Activated CD4-positive, alpha-beta T cell treated with anti-CD3 and anti-CD28 coated beads, Interleukin-10, Interleukin-2, amounts not matched to agents 100 ng/mL and 50 ng/mL, durations not matched to agents 16 hours and 8 hours (primary cell): ENCODE measurements around the gene BARHL1.

Source experiments
- DNase-seq: peaks from one replicate; pipeline ENCODE4 v3.0.0-alpha.2; 2020

BARHL1 gene

DNA sequence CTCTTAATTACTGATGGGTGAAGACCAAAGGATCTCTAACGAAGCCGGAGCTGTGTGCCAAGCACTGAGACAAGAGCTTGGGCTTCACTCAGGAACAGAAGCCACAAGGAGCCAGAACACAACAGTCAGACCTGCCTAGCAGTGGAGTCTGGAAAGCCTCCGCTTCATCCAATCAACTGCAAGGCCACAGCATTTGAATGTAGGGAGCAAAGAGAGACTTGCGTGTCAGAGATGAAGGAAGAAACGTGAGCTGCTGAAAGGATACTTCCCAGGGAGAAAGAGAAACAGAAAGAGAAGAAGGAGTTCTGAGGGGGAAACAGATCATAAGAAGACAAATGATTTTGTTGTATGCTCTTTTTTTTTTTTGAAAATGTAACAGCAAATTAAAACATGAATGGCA lies 43.9 kb downstream of the BARHL1 start:
- DNase-seq = no peak

DNA sequence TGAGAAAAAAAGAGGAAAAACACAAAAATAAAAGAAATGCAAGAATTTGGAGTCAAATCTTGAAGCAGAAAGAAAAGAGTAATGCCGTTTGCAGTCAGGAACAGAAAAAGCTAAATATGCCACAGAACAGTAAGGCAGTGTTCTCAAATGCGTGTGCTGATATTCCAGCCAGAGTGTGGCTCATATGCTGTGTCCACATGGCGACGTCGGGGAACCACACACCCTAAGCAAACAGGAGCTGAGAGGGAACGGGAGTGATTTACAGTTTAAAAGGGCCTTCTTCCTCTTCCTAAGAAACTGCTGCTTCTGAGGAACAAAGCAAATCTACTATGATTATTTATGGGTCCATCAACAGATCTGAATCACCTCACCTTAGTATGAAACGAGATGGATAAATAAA lies 44.7 kb downstream of the BARHL1 start:
- no peak for DNase-seq

DNA sequence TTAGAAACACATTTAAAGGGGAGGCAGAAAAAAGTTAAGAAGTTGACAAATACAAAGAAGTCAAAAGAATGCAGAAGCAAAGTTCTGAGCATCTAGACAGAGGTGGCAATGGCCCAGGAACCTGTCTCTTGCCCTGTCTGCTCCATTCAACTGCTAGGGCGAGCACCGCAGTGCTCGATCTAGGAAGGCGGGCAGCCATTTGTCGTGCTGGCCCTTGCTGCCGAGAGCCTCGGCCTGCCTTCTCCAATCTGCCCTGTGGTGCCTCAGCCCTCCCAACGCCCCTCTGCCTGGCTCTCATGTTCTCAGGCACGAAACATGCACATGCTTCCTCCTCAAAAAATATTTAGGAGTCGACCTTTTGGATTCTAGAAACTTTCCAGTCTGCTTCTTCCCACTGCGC lies 45.2 kb downstream of the BARHL1 start:
- DNase-seq = no peak

DNA sequence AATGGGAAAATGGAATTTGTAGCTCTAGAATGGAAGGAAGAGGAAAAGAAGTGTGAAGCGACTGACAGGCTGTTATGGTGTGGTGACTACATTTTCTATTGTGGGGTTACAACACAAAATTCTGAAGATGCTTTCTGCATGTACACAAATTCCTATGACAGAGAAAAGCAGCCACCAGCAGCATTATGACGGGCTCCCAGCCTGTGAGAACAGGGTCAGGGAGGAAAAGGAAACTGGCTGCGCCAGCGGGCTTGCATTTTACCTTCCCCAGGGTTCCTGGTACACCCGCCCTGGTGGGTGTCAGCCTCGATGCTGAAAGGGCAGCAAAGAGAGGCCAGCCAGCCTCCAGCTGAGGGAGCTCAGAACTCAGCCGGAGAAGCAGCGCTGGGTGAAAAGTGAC lies 46.3 kb downstream of the BARHL1 start:
- no peak for DNase-seq

DNA sequence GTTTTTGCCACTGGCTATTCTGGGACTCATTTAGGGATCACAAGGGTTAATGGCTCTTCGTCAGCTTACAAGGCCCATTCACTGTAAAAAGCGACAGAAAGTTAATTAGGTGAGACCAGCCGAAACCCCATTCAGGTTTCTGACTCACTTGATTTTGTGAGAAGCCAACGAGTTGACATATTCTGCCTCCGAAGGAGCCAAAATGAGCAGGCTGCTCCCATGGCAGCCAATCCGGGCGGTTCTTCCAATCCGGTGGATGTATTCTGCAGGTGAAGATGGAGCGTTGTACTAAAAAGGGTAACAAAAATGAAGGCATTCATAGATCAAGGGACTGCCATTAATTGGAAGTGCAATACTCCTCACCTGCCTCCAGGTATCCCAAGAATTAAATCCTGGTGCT lies 47.7 kb downstream of the BARHL1 start:
- DNase-seq = no peak

DNA sequence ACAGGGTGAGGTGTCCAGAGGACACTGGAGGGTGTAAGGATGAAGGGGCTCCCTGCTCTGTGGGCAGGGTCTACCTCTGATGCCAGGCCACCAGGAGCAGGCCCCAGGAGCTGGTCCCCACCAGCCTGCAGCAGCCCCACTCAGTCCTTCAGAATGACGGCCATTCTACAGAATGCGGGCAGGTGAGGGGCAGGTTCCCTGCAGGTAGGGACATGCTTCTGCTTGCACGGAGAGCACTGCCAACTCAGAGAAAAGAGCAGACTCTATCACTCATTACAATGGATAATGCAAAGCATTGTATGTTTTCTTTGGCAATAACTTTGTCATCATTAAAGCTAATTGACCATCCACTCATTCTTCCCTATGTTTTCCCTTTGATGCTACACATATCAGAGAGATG lies 48.4 kb downstream of the BARHL1 start:
- DNase-seq = no peak

DNA sequence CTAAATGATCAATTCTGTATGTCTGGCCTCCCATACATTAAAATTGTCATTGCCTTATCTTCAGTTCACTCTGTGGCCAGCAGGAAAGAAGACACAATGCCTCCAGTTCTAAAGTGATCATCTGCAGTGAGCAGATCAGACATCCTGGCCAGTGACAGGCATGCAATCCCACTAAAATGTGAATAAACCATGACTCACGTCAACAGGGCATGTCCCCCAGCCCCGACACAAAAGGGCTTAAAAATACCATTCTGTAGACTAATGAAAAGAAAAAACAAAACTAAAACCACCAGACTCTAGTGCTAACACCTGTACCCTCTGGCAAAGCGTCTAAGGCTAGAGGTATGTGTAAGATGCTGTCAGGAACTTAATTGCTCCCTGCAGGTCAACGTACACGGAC lies 48.9 kb downstream of the BARHL1 start:
- no peak for DNase-seq

DNA sequence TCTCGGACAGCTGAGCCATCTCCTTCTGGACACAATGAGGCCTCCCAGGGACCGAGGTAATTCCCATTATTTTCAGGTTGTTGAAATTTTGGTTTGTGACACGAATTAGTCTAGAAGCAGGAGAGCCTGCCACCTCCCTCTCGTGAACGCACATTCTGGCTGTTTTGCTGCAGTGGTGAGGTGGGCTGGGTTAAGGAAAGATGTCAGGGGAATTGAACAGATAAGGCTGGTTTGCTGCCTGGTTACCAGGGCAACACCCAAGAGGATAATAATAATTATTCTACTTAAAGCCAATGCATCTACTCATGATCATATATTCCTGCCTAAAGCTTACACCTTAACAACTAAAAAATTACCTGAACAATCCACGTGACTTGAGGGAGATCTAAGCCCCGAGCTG lies 49.3 kb downstream of the BARHL1 start:
- DNase-seq = no peak

DNA sequence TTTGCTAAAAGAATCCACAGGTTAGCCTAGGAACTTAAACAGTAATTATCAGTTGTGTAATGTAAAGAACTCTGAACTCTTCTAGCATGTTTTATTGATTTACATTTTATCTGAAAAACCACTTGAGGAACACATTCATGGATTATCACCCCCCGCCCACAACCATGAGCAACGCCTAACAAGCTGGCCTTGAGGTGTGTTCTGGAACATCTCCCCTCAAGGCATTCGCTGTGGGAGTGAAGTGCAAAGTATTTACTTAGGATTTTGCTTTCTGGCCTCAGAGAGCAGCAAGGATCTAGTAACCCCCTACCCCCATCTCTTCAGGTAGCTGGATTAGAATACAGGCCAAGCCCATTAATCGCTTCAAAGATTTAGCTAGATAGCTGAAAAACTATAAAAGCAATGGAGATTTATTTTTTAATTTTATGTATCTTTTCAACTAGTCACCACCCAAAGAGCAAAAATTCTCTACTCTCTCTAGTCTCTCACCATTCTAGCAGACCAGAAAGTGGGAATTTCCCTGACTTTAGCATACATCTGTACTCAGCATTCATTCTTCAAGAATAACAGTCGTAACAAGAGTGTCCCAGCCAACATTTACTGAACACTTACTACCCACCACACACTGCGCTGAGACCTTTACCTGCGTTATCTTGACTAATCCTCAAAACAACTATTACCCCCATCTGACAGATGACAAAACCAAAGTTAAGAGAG lies 50.2 kb downstream of the BARHL1 start:
- DNase-seq = no peak

DNA sequence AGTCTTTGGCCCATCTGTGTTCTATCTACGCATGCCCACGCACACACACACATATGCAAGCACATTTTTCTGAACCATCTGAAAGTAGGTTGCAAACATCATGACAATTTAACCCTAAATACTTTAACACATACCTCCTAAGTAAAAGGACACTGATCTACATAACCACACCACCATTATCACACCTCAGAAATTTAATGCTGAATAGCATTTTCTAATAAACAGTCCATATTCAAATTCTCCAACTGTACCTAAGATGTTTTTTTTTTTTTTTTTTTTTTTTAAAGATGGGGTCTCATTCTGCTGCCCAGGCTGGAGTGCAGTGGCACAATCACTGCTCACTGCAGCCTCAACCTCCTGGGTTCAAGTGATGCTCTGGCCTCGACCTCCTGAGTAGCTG lies 51.9 kb downstream of the BARHL1 start:
- no peak for DNase-seq

DNA sequence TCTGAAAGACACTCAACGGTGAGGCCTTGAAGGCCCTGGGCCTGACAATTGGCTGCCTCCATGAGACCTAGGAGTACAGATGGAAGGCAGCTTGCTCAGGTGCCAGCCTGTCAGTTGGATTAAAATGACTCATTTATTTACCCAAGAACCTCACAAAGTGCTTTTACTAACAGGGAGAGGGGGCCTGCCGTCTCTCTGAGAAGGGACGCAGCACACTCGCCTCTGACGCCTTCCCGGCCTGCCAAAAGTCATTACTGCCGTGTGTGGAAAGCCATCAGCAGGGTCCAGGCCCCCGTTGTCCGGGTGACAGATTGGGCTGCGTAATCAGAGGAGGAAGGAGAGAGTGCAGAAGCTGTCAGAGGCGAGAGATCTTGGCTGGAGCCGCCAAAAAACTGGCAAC lies 54.9 kb downstream of the BARHL1 start:
- DNase-seq = no peak

DNA sequence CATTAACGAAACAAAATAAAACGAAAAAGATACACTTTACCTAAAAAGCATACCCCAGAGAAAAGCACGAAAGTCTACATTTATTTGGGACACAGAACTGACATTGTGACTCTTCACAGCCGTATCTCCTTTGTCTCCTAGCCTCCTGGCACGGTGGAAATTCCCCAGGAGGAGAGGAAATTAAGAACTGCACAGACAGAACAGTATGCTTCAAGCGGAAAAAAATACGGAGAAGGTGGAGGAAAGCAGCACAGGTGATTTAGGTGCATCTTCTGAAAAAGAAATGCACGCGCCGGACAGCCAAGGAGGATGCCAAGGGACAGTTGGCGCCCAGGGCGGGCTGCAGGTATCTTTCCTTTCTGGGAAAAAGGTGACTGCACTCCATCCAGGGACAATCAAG lies 55.4 kb downstream of the BARHL1 start:
- DNase-seq = no peak

DNA sequence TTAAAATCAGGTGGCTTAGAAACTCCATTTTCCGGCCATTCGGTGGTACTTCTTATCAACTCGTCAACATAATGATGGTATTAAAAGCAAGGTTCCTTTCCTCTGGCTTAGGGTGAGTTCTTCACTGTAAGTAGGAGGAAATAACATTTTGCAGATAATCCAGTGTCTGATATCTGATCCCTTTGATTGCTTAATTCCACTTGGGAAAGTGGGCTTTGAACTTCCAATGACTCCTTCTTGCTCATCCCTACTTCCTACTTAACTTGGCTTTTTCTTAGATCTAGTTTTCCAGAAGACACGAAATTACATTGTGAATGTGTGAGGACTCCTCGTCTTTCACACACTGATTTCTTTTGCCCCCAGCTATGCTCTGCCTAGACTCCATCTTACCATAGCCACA lies 55.8 kb downstream of the BARHL1 start:
- no peak for DNase-seq

DNA sequence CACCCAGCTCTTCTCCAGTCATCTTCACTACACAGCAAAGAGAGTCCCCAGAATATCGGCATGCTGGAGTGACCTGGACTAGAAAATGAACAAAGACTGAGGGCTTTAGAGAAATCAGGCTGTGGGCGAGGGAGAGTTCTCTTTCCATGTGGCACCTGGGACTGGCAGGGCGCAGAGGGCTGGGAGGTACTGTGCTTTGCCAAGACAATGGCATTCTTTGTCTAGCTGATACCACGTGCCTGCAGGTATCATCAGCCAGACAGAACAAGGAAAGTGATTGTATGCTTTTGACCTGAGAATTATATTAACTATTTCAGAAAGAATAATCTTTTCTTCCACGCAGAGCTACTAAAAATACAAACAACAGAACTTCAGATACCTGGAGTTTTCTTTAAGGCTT lies 56.9 kb downstream of the BARHL1 start:
- DNase-seq = no peak
